Keratinocyte (primary cell): ENCODE data around the gene GABARAPL1. TPM values are rescaled to one million over a fixed set of nuclear protein-coding genes. Genes with fewer than 3 reads are reported as not detected.
"Not testable (repeated sequence)": the region's sequence is repeated elsewhere in the genome, so short reads cannot be mapped to it uniquely, and the experiment has no call there.

Source experiments
- DNase-seq: peaks from one replicate; pipeline ENCODE4 v3.0.0-alpha.2; 2011; ENCODE audit warnings: low read depth, missing footprints, low spot score
- FAIRE-seq: peaks from 2 replicates; lab custom pipeline; 2011; peaks lifted over from hg19 to GRCh38; lab: Jason Lieb, UNC
- H2AFZ ChIP-seq: 2 replicates; pipeline ENCODE4 v1.6.0; 2012; ENCODE audit warnings: low read length, control low read depth, inconsistent platforms; ENCODE audit not compliant: control insufficient read depth
- H3K27ac ChIP-seq: 2 replicates; pipeline ENCODE4 v1.5.1; 2011; ENCODE audit warnings: low read length; ENCODE audit not compliant: control insufficient read depth, insufficient read depth
- H3K27me3 ChIP-seq: 3 replicates; pipeline ENCODE4 v1.6.0; 2011; ENCODE audit warnings: low read length; ENCODE audit not compliant: control insufficient read depth, insufficient read depth; ENCODE audit errors: extremely low read depth
- H3K36me3 ChIP-seq, 2 experiments: 2 replicates in 1 of 2; 3 replicates in 1 of 2; pipeline ENCODE4 v1.5.1; 2011; ENCODE audit warnings: low read length in 2 of 2, mild to moderate bottlenecking in 1 of 2; ENCODE audit not compliant: control insufficient read depth in 2 of 2, insufficient read depth in 2 of 2; ENCODE audit errors: extremely low read depth in 1 of 2
- H3K4me1 ChIP-seq: 3 replicates; pipeline ENCODE4 v1.5.1; 2011; ENCODE audit warnings: low read length; ENCODE audit not compliant: control insufficient read depth, insufficient read depth; ENCODE audit errors: extremely low read depth
- H3K4me2 ChIP-seq: 3 replicates; pipeline ENCODE4 v1.6.0; 2011; ENCODE audit warnings: low read depth, low read length; ENCODE audit not compliant: control insufficient read depth, insufficient read depth; ENCODE audit errors: extremely low read depth
- H3K4me3 ChIP-seq, 3 experiments: fragments of 200-600 bp in 1 of 3; sonication (generic) in 1 of 3; 2 replicates in 2 of 3; 3 replicates in 1 of 3; pipeline ENCODE4 v1.5.1; 2011 to 2016; ENCODE audit warnings: low read length in 3 of 3, mild to moderate bottlenecking in 3 of 3, control low read depth in 2 of 3, inconsistent platforms in 1 of 3, low read depth in 1 of 3, mixed read lengths in 1 of 3, mixed run types in 1 of 3, moderate library complexity in 1 of 3; ENCODE audit not compliant: control insufficient read depth in 2 of 3, insufficient read depth in 2 of 3; ENCODE audit errors: extremely low read depth in 1 of 3
- H3K79me2 ChIP-seq: 2 replicates; pipeline ENCODE4 v1.6.0; 2012; ENCODE audit warnings: low read length; ENCODE audit not compliant: control insufficient read depth, insufficient read depth
- H3K9ac ChIP-seq: 3 replicates; pipeline ENCODE4 v1.6.0; 2011; ENCODE audit warnings: low read length; ENCODE audit not compliant: control insufficient read depth, insufficient read depth; ENCODE audit errors: extremely low read depth
- H3K9me1 ChIP-seq: 3 replicates; pipeline ENCODE4 v1.6.0; 2011; ENCODE audit warnings: low read length; ENCODE audit not compliant: control insufficient read depth, insufficient read depth; ENCODE audit errors: extremely low read depth
- H3K9me3 ChIP-seq: 2 replicates; pipeline ENCODE4 v1.5.1; 2012; ENCODE audit warnings: low read depth, low read length; ENCODE audit not compliant: control insufficient read depth
- H4K20me1 ChIP-seq: 3 replicates; pipeline ENCODE4 v1.6.0; 2011; ENCODE audit warnings: low read length; ENCODE audit not compliant: control insufficient read depth, insufficient read depth; ENCODE audit errors: extremely low read depth
- CTCF ChIP-seq, 3 experiments: IDR thresholded peaks in 1 of 3; conservative IDR thresholded peaks in 1 of 3; optimal IDR thresholded peaks in 1 of 3; 2 replicates in 2 of 3; 3 replicates in 1 of 3; pipeline versions ENCODE3 to v1.5.1; 2011; ENCODE audit warnings: low read length in 3 of 3, mild to moderate bottlenecking in 3 of 3, moderate library complexity in 2 of 3, control low read depth in 1 of 3, inconsistent platforms in 1 of 3; ENCODE audit not compliant: insufficient read depth in 2 of 3; ENCODE audit errors: extremely low read depth in 1 of 3
- EZH2 ChIP-seq: IDR thresholded peaks from one replicate; pipeline ENCODE4 v1.6.1; 2012; ENCODE audit warnings: inconsistent platforms, mild to moderate bottlenecking, low read length, moderate library complexity
- dilution Hi-C: fragments of 300-500 bp; cut with MboI; formaldehyde crosslinking; loops from one replicate; pipeline ENCODE4 v1.7.0; 2020; ENCODE audit warnings: low sequenced_read_pairs; ENCODE audit not compliant: extremely low pct_ligation_motif_present
- polyA plus RNA-seq, 5 experiments: library from polyadenylated mRNA; depleted of rRNA in 3 of 5; stranded (reverse) in 3 of 5; stranded (forward) in 1 of 5; unstranded in 1 of 5; fragments of >200 nt; gene quantifications; 1 replicate in 1 of 5; 2 replicates in 3 of 5; 3 replicates in 1 of 5; pipeline versions ENCODE4 v1.2.1 to v1.2.3, GENCODE V29; 2011 to 2012; ENCODE audit warnings: missing spikeins in 2 of 5, low read depth in 1 of 5, low replicate concordance in 1 of 5

The GABARAPL1 gene
- polyA plus RNA-seq, 1 donor (not counting 4 experiments of a cell fraction or from before 2014, with no cell fraction given), result 24.3 TPM

- Histone ChIP-seq H3K79me2 (no peaks in the 10 kb centered on the region), H3K4me1 (no peaks in the 10 kb centered on the region), H2AFZ (no peak overlapping the region), H3K9me1 (no peaks in the 10 kb centered on the region), H3K4me3 (no peak overlapping the region), H3K27me3 (no peaks in the 10 kb centered on the region), H3K4me2 (no peak overlapping the region), H3K9me3 (no peaks in the 10 kb centered on the region), H3K27ac (no peak overlapping the region), H3K36me3 (peaks cover 0 to 7% of the 10 kb centered on the region in 2 experiments), H4K20me1 (no peaks in the 10 kb centered on the region), H3K9ac (no peak overlapping the region)
- dilution Hi-C loops, result loop anchor here (10.0 kb wide), 1 partner anchor 58 kb away; no protein-coding TSS in a partner anchor
- TF ChIP-seq EZH2 (no peak), CTCF (optimal IDR thresholded peaks at IDR 0.05 in 1 of 3, IDR thresholded peaks at IDR 0.05 in 1 of 3, conservative IDR thresholded peaks at IDR 0.05 in 1 of 3; ENCODE audit: extremely low read depth in 1 of 3, insufficient read depth in 2 of 3, low read length in 3 of 3) (no peak)
- DNase-seq (no peak), FAIRE-seq (no peak)
Observed at GRCh38 chr12:10223208-10223607, 10.5 kb downstream of the GABARAPL1 start.

DNA sequence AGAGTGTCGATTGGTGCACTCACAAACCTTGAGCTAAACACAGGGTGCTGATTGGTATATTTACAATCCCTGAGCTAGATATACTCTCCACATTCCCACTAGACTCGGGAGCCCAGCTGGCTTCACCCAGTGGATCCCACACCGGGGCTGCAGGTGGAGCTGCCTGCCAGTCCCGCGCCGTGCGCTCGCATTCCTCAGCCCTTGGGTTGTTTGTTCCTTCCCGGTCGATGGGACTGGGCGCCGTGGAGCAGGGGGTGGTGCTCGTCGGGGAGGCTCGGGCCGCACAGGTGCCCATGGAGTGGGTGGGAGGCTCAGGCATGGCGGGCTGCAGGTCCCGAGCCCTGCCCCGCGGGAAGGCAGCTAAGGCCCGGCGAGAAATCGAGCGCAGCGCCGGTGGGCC lies 12.7 kb downstream of the GABARAPL1 start:
- not testable (repeated sequence) for H3K4me1 ChIP-seq, H3K27me3 ChIP-seq, H3K9me3 ChIP-seq, H2AFZ ChIP-seq, H3K9me1 ChIP-seq, H3K27ac ChIP-seq, H3K4me2 ChIP-seq, H3K36me3 ChIP-seq, H4K20me1 ChIP-seq, H3K9ac ChIP-seq, FAIRE-seq, H3K79me2 ChIP-seq, H3K4me3 ChIP-seq, DNase-seq
- dilution Hi-C loops, result loop anchor here (10.0 kb wide), 1 partner anchor 61 kb away; no protein-coding TSS in a partner anchor

- peaks cover 0 to 7% of the 10 kb centered on the region in 2 experiments for H3K36me3 ChIP-seq
- no peak for FAIRE-seq
- no peak for DNase-seq
- no peak overlapping the region for H3K4me3 ChIP-seq
- no peak overlapping the region for H3K9ac ChIP-seq
- H4K20me1 ChIP-seq, result no peaks in the 10 kb centered on the region
- no peaks in the 10 kb centered on the region for H3K9me3 ChIP-seq
- dilution Hi-C loops, result loop anchor here (10.0 kb wide), 1 partner anchor 61 kb away; no protein-coding TSS in a partner anchor
- no peak overlapping the region for H3K4me2 ChIP-seq
- H3K27ac ChIP-seq, result no peak overlapping the region
- no peak for TF ChIP-seq EZH2
- TF ChIP-seq CTCF (optimal IDR thresholded peaks at IDR 0.05 in 1 of 3, IDR thresholded peaks at IDR 0.05 in 1 of 3, conservative IDR thresholded peaks at IDR 0.05 in 1 of 3; ENCODE audit: extremely low read depth in 1 of 3, insufficient read depth in 2 of 3, low read length in 3 of 3), result no peak
- no peak overlapping the region for H2AFZ ChIP-seq
- H3K27me3 ChIP-seq, result no peaks in the 10 kb centered on the region
- no peaks in the 10 kb centered on the region for H3K9me1 ChIP-seq
- no peaks in the 10 kb centered on the region for H3K4me1 ChIP-seq
- H3K79me2 ChIP-seq, result no peaks in the 10 kb centered on the region
Observed at GRCh38 chr12:10226086-10226485, 13.4 kb downstream of the GABARAPL1 start.
